Gastrocnemius medialis (tissue), 4 donors: ENCODE measurements around the gene RGS8. TPM values are rescaled to one million over a fixed set of nuclear protein-coding genes. Genes with fewer than 3 reads are reported as not detected.

Source experiments
- ATAC-seq, 2 donors: fragments of 150-250 bp; one replicate each; pipeline ENCODE4 v1.9.1; 2016
- DNase-seq, 2 donors: peaks; one replicate each; pipeline ENCODE4 v3.0.0-alpha.2; 2019
- H3K27ac ChIP-seq, 4 donors: fragments of 200-600 bp; sonication (generic); 1 replicate in 1 of 4; 2 replicates in 3 of 4; pipeline ENCODE4 v1.5.1; 2016 to 2018; ENCODE audit warnings: mild to moderate bottlenecking in 2 of 4, moderate library complexity in 1 of 4
- H3K27me3 ChIP-seq, 3 donors: fragments of 200-600 bp; sonication (generic) in 2 of 3; 1 replicate in 1 of 3; 2 replicates in 2 of 3; pipeline versions ENCODE4 v1.5.1 to v1.6.0; 2016 to 2019; ENCODE audit warnings: mild to moderate bottlenecking in 1 of 3, moderate library complexity in 1 of 3
- H3K36me3 ChIP-seq, 2 donors: fragments of 200-600 bp; sonication (generic) in 1 of 2; one replicate each; pipeline ENCODE4 v1.5.1; 2017 to 2018
- H3K4me1 ChIP-seq, 2 donors: fragments of 200-600 bp; sonication (generic) in 1 of 2; one replicate each; pipeline ENCODE4 v1.5.1; 2016 to 2017; ENCODE audit warnings: mild to moderate bottlenecking in 2 of 2
- H3K4me3 ChIP-seq, 4 donors: fragments of 200-600 bp; sonication (generic) in 3 of 4; 1 replicate in 1 of 4; 2 replicates in 3 of 4; pipeline ENCODE4 v1.5.1; 2016 to 2019; ENCODE audit warnings: mild to moderate bottlenecking in 2 of 4
- H3K9me3 ChIP-seq, 3 donors: fragments of 200-600 bp; sonication (generic) in 2 of 3; 1 replicate in 1 of 3; 2 replicates in 2 of 3; pipeline ENCODE4 v1.5.1; 2016 to 2019
- POLR2A ChIP-seq, 2 donors: fragments of 450-650 bp; IDR thresholded peaks; one replicate each; pipeline ENCODE4 v1.6.1; 2017; ENCODE audit warnings: antibody characterized with exemption in 2 of 2, mild to moderate bottlenecking in 2 of 2, moderate library complexity in 2 of 2
- in situ Hi-C, 4 donors: fragments of 200-750 bp; cut with MboI; loops; one replicate each; pipeline versions ENCODE4 v1.15.0 to v1.8.0; 2017; ENCODE audit warnings: low sequenced_read_pairs in 4 of 4
- intact Hi-C: fragments of 100-400 bp; cut with DNase I; formaldehyde crosslinking; loops from one replicate; pipeline ENCODE4 v1.15.1; 2023; ENCODE audit warnings: low total_unique reads
- total RNA-seq, 4 donors: library from RNA; depleted of rRNA; stranded (reverse); fragments of >200 nt; gene quantifications; one replicate each; pipeline versions ENCODE4 v1.1.0 to v1.2.3, GENCODE V29; 2016
- TF ChIP-seq, protein P1 (sequence below), 5 experiments: fragments of 450-650 bp in 3 of 5; fragments of 200-600 bp in 2 of 5; sonication (generic) in 2 of 5; IDR thresholded peaks in 4 of 5; conservative IDR thresholded peaks in 1 of 5; 1 replicate in 4 of 5; 2 replicates in 1 of 5; pipeline ENCODE4 v1.5.1; 2016 to 2019; ENCODE audit warnings: antibody characterized with exemption in 5 of 5, mild to moderate bottlenecking in 3 of 5, moderate library complexity in 3 of 5

The RGS8 gene
- total RNA-seq, 4 donors from 2014 or later: not detected

DNA sequence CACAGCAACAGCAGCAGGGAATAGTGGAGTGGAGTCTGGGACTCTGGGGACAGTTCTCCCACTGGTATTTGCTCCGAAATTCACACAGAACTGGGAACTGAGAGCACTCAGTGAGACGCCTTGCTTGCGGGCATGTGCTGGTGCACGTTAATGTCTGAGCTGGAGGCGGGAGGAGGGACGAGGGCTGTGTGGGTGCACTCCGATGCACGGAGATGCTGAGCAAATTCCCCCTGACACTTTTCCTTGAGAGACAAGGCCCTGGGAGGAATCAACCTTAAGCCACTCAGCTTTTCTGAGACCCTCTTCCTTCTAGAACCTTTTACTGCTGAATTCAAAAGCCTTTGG is 2.8 kb downstream of the RGS8 start:
- intact Hi-C loops (no loop called here), in situ Hi-C loops (no loop called here)
- DNase-seq (no peak), ATAC-seq (no peak)
- Histone ChIP-seq H3K9me3 (no peaks in the 10 kb centered on the region), H3K27ac (no peak overlapping the region), H3K4me3 (no peak overlapping the region), H3K4me1 (no peaks in the 10 kb centered on the region), H3K27me3 (peaks cover 0 to 5% (median 0%) of the 10 kb centered on the region in 3 donors), H3K36me3 (no peaks in the 10 kb centered on the region)
- TF ChIP-seq, protein P1, sequence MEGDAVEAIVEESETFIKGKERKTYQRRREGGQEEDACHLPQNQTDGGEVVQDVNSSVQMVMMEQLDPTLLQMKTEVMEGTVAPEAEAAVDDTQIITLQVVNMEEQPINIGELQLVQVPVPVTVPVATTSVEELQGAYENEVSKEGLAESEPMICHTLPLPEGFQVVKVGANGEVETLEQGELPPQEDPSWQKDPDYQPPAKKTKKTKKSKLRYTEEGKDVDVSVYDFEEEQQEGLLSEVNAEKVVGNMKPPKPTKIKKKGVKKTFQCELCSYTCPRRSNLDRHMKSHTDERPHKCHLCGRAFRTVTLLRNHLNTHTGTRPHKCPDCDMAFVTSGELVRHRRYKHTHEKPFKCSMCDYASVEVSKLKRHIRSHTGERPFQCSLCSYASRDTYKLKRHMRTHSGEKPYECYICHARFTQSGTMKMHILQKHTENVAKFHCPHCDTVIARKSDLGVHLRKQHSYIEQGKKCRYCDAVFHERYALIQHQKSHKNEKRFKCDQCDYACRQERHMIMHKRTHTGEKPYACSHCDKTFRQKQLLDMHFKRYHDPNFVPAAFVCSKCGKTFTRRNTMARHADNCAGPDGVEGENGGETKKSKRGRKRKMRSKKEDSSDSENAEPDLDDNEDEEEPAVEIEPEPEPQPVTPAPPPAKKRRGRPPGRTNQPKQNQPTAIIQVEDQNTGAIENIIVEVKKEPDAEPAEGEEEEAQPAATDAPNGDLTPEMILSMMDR (IDR thresholded peaks at IDR 0.05 in 4 of 5, conservative IDR thresholded peaks at IDR 0.05 in 1 of 5): no peak
- no peak for TF ChIP-seq POLR2A (IDR thresholded peaks at IDR 0.05)

DNA sequence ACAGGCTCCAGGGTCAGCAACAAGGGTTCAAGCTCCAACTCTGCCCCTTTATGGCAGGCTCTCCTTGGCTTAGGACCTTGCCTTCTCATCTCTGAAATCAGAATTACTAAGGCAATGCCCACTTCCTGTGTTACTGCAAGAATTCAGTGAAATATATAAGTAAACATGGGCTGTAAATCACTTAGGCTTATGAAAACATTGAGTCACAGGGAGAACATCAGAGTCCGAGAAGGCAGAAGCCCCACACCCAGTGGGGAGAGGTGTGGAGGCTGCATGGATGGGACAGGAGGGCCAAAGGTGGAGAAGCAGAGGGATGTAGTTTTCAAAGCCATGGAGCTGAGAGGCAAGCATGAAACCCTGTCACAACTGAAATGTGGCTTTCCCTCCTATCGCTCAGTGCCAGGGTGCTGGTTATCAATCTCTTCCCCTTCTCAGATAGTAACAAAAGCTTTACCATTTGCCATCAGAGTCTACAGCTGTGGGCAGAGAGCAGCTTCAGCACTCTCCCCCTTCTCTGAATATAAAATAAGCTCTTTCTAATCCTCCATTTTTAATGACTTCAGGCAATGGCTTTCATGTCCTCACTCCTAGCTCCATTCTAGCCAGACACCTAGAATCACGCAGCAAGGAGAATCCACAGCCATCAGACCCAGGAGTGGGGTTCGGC is 3.4 kb downstream of the RGS8 start:
- no peaks in the 10 kb centered on the region for H3K36me3 ChIP-seq
- in situ Hi-C loops: no loop called here
- no peaks in the 10 kb centered on the region for H3K9me3 ChIP-seq
- peaks cover 0 to 5% (median 0%) of the 10 kb centered on the region in 3 donors for H3K27me3 ChIP-seq
- DNase-seq: no peak
- H3K4me3 ChIP-seq: no peak overlapping the region
- peaks cover 0 to under 1% of the 10 kb centered on the region in 2 donors for H3K4me1 ChIP-seq
- ATAC-seq: no peak
- intact Hi-C loops: no loop called here
- no peak for TF ChIP-seq POLR2A (IDR thresholded peaks at IDR 0.05)
- TF ChIP-seq, protein P1 (IDR thresholded peaks at IDR 0.05 in 4 of 5, conservative IDR thresholded peaks at IDR 0.05 in 1 of 5): no peak
- H3K27ac ChIP-seq: no peak overlapping the region

DNA sequence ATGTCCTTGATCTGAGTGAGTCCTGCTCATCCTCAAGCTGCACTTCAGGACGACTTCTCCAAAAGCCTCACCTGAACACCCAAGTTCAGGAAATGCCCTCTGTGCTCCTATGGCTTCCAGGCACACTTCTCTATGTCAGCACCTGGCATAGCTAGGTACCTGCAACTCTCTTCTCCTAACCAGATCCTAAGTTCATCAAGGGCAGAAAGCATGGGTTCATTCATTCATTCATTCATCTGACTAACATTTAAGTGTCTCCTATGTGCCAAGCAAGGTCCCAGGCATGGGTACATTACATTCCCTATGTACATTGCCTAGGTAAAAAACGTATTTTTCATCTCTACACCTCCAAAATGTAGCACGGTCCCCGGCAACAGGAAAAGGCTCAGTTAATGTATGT is 4.0 kb downstream of the RGS8 start:
- peaks cover 0 to 5% (median 0%) of the 10 kb centered on the region in 3 donors for H3K27me3 ChIP-seq
- H3K36me3 ChIP-seq: no peaks in the 10 kb centered on the region
- no peak for TF ChIP-seq POLR2A (IDR thresholded peaks at IDR 0.05)
- TF ChIP-seq, protein P1 (IDR thresholded peaks at IDR 0.05 in 4 of 5, conservative IDR thresholded peaks at IDR 0.05 in 1 of 5): no peak
- peaks cover 3 to 4% of the 10 kb centered on the region in 2 donors for H3K4me1 ChIP-seq
- in situ Hi-C loops: no loop called here
- intact Hi-C loops: no loop called here
- DNase-seq: no peak
- no peak overlapping the region for H3K27ac ChIP-seq
- H3K9me3 ChIP-seq: no peaks in the 10 kb centered on the region
- ATAC-seq: no peak
- no peak overlapping the region for H3K4me3 ChIP-seq

DNA sequence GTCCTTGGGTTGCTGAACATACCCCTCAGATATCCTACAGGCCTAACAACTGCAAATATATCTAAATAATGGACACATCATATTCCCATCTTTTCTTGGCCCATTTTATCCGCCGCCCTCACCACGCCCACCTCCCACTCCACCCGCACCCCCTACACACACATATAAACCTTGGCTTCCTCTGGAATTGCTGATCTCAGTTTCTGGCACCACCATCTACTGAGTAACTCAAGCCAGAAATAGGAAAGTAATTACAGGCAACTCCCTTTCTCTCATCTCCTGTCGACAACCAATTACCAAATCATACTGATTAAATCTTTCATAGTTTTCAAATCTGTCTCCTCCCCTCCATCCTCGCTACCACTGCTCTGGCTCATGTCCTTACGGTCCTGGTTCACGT is 4.7 kb downstream of the RGS8 start:
- TF ChIP-seq, protein P1 (IDR thresholded peaks at IDR 0.05 in 4 of 5, conservative IDR thresholded peaks at IDR 0.05 in 1 of 5): no peak
- no peak for TF ChIP-seq POLR2A (IDR thresholded peaks at IDR 0.05)
- Histone ChIP-seq H3K9me3 (no peaks in the 10 kb centered on the region), H3K27me3 (peaks cover 0 to 5% (median 0%) of the 10 kb centered on the region in 3 donors), H3K36me3 (no peaks in the 10 kb centered on the region), H3K4me3 (no peak overlapping the region), H3K27ac (no peak overlapping the region), H3K4me1 (peaks cover 8 to 10% of the 10 kb centered on the region in 2 donors)
- ATAC-seq: no peak
- intact Hi-C loops (no loop called here), in situ Hi-C loops (no loop called here)
- DNase-seq: no peak
